GM12878 (cell line): ENCODE data around the gene NCAPH2. TPM values are rescaled to one million over a fixed set of nuclear protein-coding genes. Genes with fewer than 3 reads are reported as not detected.

Experiments
- CHD2 ChIP-seq: IDR thresholded peaks from 2 replicates; pipeline ENCODE4 v1.6.1; 2011; ENCODE audit warnings: low read depth, low read length, improper control_type of control experiment, borderline replicate concordance
- E4F1 ChIP-seq: fragments of 450-650 bp; IDR thresholded peaks from 2 replicates; pipeline ENCODE4 v1.6.1; 2018; ENCODE audit warnings: borderline replicate concordance, mild to moderate bottlenecking; ENCODE audit not compliant: partially characterized antibody
- EP300 ChIP-seq, 2 experiments: fragments of 150-350 bp in 1 of 2; IDR thresholded peaks; 2 replicates each; pipeline ENCODE4 v1.6.1; 2011 to 2012; ENCODE audit warnings: low read depth in 2 of 2, low read length in 2 of 2, borderline replicate concordance in 1 of 2, improper control_type of control experiment in 1 of 2, inconsistent platforms in 1 of 2; ENCODE audit not compliant: control insufficient read depth in 1 of 2
- ETV6 ChIP-seq, 2 experiments: fragments of 450-650 bp in 1 of 2; IDR thresholded peaks in 1 of 2; conservative IDR thresholded peaks in 1 of 2; 2 replicates each; pipeline ENCODE4 v1.6.1; 2014; ENCODE audit warnings: antibody characterized with exemption in 1 of 2, borderline replicate concordance in 1 of 2, low read depth in 1 of 2, mild to moderate bottlenecking in 1 of 2, moderate library complexity in 1 of 2
- LARP7 ChIP-seq: fragments of 450-650 bp; IDR thresholded peaks from 2 replicates; pipeline ENCODE4 v1.6.1; 2017; ENCODE audit warnings: mild to moderate bottlenecking
- MEF2A ChIP-seq: IDR thresholded peaks from 2 replicates; pipeline ENCODE4 v1.6.1; 2011; ENCODE audit warnings: low read depth, mild to moderate bottlenecking, low read length, moderate library complexity; ENCODE audit not compliant: insufficient read depth
- POLR2A ChIP-seq: IDR thresholded peaks from 2 replicates; pipeline ENCODE4 v1.6.1; 2011; ENCODE audit warnings: low read depth, mild to moderate bottlenecking, low read length
- POLR2AphosphoS2 ChIP-seq: IDR thresholded peaks from 2 replicates; pipeline ENCODE4 v1.6.1; 2011; ENCODE audit warnings: low read depth, mild to moderate bottlenecking, low read length, improper control_type of control experiment, moderate library complexity
- REST ChIP-seq: IDR thresholded peaks from 2 replicates; pipeline ENCODE4 v1.6.1; 2012; ENCODE audit warnings: mild to moderate bottlenecking, low read depth, low read length
- SP1 ChIP-seq: IDR thresholded peaks from one replicate; pipeline ENCODE4 v1.6.1; 2011; ENCODE audit warnings: low read depth, low read length
- polyA plus RNA-seq, 11 experiments: library from polyadenylated mRNA; depleted of rRNA in 4 of 11; unstranded in 6 of 11; stranded (reverse) in 5 of 11; fragments of >200 nt; fragmentation: Nextera tagmentation in 4 of 11; fragmentation: Illumina TruSeq in 1 of 11; extraction: Ambion mirVana in 4 of 11; extraction: Trizol in 1 of 11; gene quantifications; 1 replicate in 1 of 11; 2 replicates in 10 of 11; pipeline versions ENCODE4 v1.2.1 to v1.2.3, GENCODE V29; 2011 to 2016; ENCODE audit warnings: inconsistent platforms in 2 of 11, missing spikeins in 2 of 11, low read depth in 1 of 11
- total RNA-seq, 4 experiments: library from RNA; depleted of rRNA in 3 of 4; stranded (reverse); fragments of >200 nt in 3 of 4; fragmentation: Illumina TruSeq in 1 of 4; extraction: Trizol in 1 of 4; gene quantifications; 2 replicates each; pipeline versions ENCODE4 v1.2.1 to v1.2.3, GENCODE V29; 2013 to 2021
- TF ChIP-seq, protein P1 (sequence below): fragments of 450-650 bp; formaldehyde crosslinking; IDR thresholded peaks from 2 replicates; pipeline ENCODE4 v1.5.0; 2022; ENCODE audit warnings: mild to moderate bottlenecking, missing genetic modification characterization
- TF ChIP-seq, protein P2 (sequence below): fragments of 450-650 bp; IDR thresholded peaks from 2 replicates; pipeline ENCODE4 v1.6.1; 2017; ENCODE audit warnings: mild to moderate bottlenecking

NCAPH2 gene
- total and polyA plus RNA-seq, 10 of the 15 experiments (the other 5 are each of a cell fraction or from before 2014, with no cell fraction given) = 5.0 to 110 (median 59.9) TPM

GRCh38 chr22:50468626-50469025, 39.4 kb upstream of the NCAPH2 start (continued):
- TF ChIP-seq, protein P1, sequence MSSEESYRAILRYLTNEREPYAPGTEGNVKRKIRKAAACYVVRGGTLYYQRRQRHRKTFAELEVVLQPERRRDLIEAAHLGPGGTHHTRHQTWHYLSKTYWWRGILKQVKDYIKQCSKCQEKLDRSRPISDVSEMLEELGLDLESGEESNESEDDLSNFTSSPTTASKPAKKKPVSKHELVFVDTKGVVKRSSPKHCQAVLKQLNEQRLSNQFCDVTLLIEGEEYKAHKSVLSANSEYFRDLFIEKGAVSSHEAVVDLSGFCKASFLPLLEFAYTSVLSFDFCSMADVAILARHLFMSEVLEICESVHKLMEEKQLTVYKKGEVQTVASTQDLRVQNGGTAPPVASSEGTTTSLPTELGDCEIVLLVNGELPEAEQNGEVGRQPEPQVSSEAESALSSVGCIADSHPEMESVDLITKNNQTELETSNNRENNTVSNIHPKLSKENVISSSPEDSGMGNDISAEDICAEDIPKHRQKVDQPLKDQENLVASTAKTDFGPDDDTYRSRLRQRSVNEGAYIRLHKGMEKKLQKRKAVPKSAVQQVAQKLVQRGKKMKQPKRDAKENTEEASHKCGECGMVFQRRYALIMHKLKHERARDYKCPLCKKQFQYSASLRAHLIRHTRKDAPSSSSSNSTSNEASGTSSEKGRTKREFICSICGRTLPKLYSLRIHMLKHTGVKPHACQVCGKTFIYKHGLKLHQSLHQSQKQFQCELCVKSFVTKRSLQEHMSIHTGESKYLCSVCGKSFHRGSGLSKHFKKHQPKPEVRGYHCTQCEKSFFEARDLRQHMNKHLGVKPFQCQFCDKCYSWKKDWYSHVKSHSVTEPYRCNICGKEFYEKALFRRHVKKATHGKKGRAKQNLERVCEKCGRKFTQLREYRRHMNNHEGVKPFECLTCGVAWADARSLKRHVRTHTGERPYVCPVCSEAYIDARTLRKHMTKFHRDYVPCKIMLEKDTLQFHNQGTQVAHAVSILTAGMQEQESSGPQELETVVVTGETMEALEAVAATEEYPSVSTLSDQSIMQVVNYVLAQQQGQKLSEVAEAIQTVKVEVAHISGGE (CRISPR knock-in tag) = no peak
- TF ChIP-seq MEF2A (no peak), POLR2A (no peak), ETV6 (conservative IDR thresholded peaks at IDR 0.05 in 1 of 2, IDR thresholded peaks at IDR 0.05 in 1 of 2; ENCODE audit: borderline replicate concordance in 1 of 2, low read depth in 1 of 2) (no peak), EP300 (IDR thresholded peaks at IDR 0.05; ENCODE audit: borderline replicate concordance in 1 of 2, control insufficient read depth in 1 of 2, low read depth in 2 of 2, low read length in 2 of 2) (no peak), CHD2 (no peak), REST (no peak), E4F1 (no peak), SP1 (no peak), LARP7 (no peak), POLR2AphosphoS2 (no peak)
- TF ChIP-seq, protein P2, sequence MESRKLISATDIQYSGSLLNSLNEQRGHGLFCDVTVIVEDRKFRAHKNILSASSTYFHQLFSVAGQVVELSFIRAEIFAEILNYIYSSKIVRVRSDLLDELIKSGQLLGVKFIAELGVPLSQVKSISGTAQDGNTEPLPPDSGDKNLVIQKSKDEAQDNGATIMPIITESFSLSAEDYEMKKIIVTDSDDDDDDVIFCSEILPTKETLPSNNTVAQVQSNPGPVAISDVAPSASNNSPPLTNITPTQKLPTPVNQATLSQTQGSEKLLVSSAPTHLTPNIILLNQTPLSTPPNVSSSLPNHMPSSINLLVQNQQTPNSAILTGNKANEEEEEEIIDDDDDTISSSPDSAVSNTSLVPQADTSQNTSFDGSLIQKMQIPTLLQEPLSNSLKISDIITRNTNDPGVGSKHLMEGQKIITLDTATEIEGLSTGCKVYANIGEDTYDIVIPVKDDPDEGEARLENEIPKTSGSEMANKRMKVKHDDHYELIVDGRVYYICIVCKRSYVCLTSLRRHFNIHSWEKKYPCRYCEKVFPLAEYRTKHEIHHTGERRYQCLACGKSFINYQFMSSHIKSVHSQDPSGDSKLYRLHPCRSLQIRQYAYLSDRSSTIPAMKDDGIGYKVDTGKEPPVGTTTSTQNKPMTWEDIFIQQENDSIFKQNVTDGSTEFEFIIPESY = no peak
- TF ChIP-seq, all 136 proteins: peak for 0
